Mononuclear cell (primary cell): ENCODE measurements around the gene ZBTB7C. TPM values are rescaled to one million over a fixed set of nuclear protein-coding genes. Genes with fewer than 3 reads are reported as not detected.

ENCODE experiments used
- H3K27me3 ChIP-seq: 2 replicates; pipeline ENCODE4 v1.6.0; 2011; ENCODE audit warnings: low read length, control low read depth; ENCODE audit not compliant: insufficient read depth
- H3K4me1 ChIP-seq: 2 replicates; pipeline ENCODE4 v1.5.1; 2011; ENCODE audit warnings: mild to moderate bottlenecking, low read length, control low read depth; ENCODE audit not compliant: insufficient read depth
- H3K4me3 ChIP-seq: 2 replicates; pipeline ENCODE4 v1.5.1; 2011; ENCODE audit warnings: mild to moderate bottlenecking, low read length, moderate library complexity
- H3K9me3 ChIP-seq: 2 replicates; pipeline ENCODE4 v1.5.1; 2011; ENCODE audit warnings: low read depth, mild to moderate bottlenecking, control low read depth, low read length
- total RNA-seq: library from RNA; depleted of rRNA; stranded (reverse); fragments of >200 nt; gene quantifications from one replicate; pipeline ENCODE4 v1.2.3, GENCODE V29; 2012

ZBTB7C gene
- total RNA-seq, 1 donor: not detected

- Histone ChIP-seq H3K4me1 (no peaks in the 10 kb centered on the region), H3K9me3 (no peaks in the 10 kb centered on the region), H3K27me3 (peaks cover 2% of the 10 kb centered on the region), H3K4me3 (no peak overlapping the region)
Observed at GRCh38 chr18:48127606-48128005, 281.6 kb downstream of the ZBTB7C start.

DNA sequence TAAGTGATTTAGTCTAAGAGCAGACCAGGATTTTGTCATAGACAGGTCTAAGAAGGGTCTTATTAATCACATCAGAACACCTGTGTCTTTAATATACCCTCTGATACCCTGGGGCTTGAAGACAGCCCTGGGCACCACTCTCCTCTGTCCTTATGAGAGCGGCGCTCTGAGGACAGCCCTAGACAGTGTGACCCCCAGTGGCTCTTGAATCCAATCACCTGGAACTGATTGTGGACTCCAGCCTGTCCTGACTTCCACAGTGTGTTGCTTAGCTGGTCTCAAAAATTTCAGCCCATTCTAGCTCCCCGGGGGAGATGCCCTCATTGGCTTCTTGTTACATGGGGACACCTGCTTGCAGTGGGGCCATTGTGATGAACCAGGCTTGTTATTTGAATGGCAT, 282.9 kb downstream of the ZBTB7C start:
- H3K4me3 ChIP-seq: no peak overlapping the region
- no peaks in the 10 kb centered on the region for H3K27me3 ChIP-seq
- no peaks in the 10 kb centered on the region for H3K4me1 ChIP-seq
- no peaks in the 10 kb centered on the region for H3K9me3 ChIP-seq

DNA sequence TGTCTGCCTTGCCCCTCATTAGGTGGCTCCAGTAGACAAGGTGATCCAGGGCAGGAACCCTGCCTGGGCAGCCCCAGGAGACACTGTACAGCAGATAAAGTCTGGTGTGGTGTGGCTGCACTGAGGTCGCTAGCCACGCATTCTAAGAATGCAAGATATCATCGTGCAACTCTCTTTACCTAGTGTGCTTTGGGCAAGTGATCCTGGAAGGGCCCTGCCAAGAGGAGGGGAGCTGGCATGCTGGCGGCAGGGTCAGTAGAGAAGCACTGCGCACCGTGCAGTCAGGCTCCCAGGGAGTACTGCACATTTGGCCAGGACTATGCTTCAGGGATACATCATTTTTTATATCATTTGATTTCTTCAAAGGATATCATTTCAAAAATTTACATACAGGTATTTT, 283.5 kb downstream of the ZBTB7C start:
- no peaks in the 10 kb centered on the region for H3K27me3 ChIP-seq
- no peak overlapping the region for H3K4me3 ChIP-seq
- no peaks in the 10 kb centered on the region for H3K4me1 ChIP-seq
- no peaks in the 10 kb centered on the region for H3K9me3 ChIP-seq

DNA sequence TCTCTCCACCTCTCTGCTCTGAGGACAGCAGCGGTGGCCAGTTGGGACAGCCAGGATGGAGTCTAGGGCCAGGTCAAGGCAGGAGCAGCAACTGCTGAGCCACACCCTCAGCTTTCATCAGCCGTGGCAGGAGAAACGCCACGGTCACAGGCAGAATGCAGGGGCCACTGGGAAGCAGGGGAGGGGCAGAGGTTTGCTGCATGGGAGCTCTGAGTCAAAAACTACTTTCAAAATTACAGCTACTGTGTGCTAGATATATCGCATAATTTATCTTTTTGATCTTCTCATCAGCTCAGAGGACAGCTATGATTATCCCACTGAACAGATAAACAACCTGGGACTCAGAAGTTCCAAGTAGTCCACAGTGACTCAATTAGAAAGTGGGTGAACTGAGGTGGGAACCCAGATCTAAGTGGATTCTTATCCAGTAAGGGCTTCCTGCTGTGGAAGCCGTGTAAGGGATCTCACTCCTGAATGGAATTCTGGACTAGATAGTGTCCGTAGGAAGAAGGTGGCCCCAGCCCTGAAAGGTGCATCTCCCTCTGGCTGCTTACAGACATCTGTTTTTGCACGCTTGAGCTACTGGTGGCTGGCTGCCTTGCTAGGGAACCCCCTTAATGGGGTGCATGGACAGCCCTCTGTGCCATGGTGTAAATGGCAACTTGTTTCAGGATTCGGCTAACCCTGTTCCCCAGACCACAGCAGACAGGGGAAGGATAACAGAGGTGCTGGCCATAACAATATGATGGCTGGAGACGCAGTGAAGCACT, 284.1 kb downstream of the ZBTB7C start:
- Histone ChIP-seq H3K9me3 (no peaks in the 10 kb centered on the region), H3K4me3 (no peak overlapping the region), H3K4me1 (no peaks in the 10 kb centered on the region), H3K27me3 (no peaks in the 10 kb centered on the region)

GRCh38 chr18:48123941-48124340, 285.2 kb downstream of the ZBTB7C start:
- no peaks in the 10 kb centered on the region for H3K27me3 ChIP-seq

GRCh38 chr18:48123324-48123723, 285.9 kb downstream of the ZBTB7C start:
- Histone ChIP-seq H3K9me3 (no peaks in the 10 kb centered on the region), H3K4me1 (no peaks in the 10 kb centered on the region), H3K27me3 (no peaks in the 10 kb centered on the region), H3K4me3 (no peak overlapping the region)

More at GRCh38 chr18:48123941-48124340, 285.2 kb downstream of the ZBTB7C start:
- Histone ChIP-seq H3K4me3 (no peak overlapping the region), H3K4me1 (no peaks in the 10 kb centered on the region), H3K9me3 (no peaks in the 10 kb centered on the region)

DNA sequence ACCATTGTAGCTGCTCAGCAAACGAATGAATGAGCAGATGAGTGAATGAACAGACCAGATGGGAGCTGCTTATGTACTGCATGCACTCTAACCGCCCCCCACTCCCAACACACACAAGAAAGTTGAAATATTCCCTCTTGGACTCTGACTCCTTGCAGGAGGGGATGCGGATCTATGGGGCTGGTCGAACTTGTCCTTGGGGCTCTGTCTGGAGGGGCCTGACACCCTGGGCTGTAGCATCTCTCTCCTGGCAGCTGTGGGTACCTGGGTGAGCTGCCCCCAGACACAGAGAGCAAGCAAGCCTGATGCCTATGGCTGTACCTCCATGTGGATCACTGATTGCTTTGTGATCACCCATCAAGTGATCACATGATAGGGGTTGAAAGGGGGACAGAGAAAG, 286.4 kb downstream of the ZBTB7C start:
- H3K27me3 ChIP-seq: no peaks in the 10 kb centered on the region
- H3K4me1 ChIP-seq: no peaks in the 10 kb centered on the region
- no peaks in the 10 kb centered on the region for H3K9me3 ChIP-seq
- no peak overlapping the region for H3K4me3 ChIP-seq

DNA sequence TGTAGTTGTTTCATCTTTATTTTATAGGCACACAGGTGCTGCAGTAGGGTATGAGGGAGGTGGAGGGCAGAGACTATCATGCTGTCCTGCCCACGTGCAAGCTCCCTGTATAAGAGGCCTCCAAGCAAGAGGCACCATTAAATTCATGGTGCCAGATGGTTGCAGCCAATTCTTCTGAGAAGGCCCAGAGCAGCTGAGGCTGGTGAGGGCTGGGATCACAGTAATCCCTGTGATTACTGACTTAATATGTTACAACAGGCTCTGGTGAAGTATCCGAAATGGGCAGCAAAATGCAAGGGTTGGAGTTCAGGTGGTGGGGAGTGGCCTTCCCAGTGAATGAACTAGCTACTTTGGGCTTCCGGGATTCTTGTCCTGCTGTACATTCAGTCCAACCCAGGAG, 286.8 kb downstream of the ZBTB7C start:
- no peak overlapping the region for H3K4me3 ChIP-seq
- no peaks in the 10 kb centered on the region for H3K27me3 ChIP-seq
- no peaks in the 10 kb centered on the region for H3K9me3 ChIP-seq
- no peaks in the 10 kb centered on the region for H3K4me1 ChIP-seq

GRCh38 chr18:48121752-48122151, 287.4 kb downstream of the ZBTB7C start:
- no peaks in the 10 kb centered on the region for H3K27me3 ChIP-seq
- no peaks in the 10 kb centered on the region for H3K4me1 ChIP-seq
- no peak overlapping the region for H3K4me3 ChIP-seq
- H3K9me3 ChIP-seq: no peaks in the 10 kb centered on the region

DNA sequence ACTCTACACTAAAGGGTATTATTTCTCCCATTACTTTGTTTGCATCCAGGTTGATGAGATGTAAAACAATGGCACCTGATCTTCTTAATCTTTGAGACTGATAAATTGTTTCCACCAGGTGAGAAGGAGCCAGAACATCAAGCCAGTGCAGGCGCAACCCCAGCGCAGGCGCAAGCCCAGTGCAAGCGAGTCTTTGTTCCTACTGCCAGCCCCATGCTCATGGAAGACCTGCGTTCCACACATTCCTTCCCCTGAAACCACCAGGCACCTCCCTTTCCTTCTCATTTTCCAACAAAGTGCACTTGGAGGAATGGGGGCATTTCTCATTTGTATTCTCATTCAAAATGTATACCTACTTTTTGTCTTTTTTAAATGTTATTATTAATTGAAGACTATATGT, 290.0 kb downstream of the ZBTB7C start:
- no peaks in the 10 kb centered on the region for H3K27me3 ChIP-seq
- no peak overlapping the region for H3K4me3 ChIP-seq
- H3K9me3 ChIP-seq: no peaks in the 10 kb centered on the region
- no peaks in the 10 kb centered on the region for H3K4me1 ChIP-seq

- no peaks in the 10 kb centered on the region for H3K27me3 ChIP-seq
- no peak overlapping the region for H3K4me3 ChIP-seq
- no peaks in the 10 kb centered on the region for H3K9me3 ChIP-seq
- H3K4me1 ChIP-seq: no peaks in the 10 kb centered on the region
Observed at GRCh38 chr18:48116873-48117630, 292.1 kb downstream of the ZBTB7C start.

- Histone ChIP-seq H3K9me3 (no peaks in the 10 kb centered on the region), H3K4me3 (no peak overlapping the region), H3K27me3 (no peaks in the 10 kb centered on the region), H3K4me1 (no peaks in the 10 kb centered on the region)
Observed at GRCh38 chr18:48116017-48116416, 293.2 kb downstream of the ZBTB7C start.

DNA sequence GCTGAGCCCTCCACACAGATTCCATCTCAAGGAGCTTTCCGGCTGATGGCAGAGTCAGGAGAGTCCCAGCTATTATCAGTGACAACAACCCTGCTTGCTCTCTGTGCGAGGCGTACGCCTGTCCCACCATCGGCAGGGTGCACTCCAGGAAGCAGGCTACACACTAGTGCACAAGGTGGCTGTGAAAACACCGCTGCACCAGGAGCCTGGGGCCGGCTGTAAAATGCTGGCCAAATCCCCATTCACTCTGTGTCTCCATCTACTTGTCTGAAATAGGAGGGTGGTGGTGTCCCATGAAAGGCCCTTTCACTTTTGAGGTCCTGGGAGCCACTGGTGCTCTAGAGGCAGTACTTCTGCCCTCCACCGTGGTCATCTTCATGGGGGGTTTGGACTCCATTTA, 295.5 kb downstream of the ZBTB7C start:
- Histone ChIP-seq H3K9me3 (no peaks in the 10 kb centered on the region), H3K4me1 (no peaks in the 10 kb centered on the region), H3K27me3 (no peaks in the 10 kb centered on the region), H3K4me3 (no peak overlapping the region)

DNA sequence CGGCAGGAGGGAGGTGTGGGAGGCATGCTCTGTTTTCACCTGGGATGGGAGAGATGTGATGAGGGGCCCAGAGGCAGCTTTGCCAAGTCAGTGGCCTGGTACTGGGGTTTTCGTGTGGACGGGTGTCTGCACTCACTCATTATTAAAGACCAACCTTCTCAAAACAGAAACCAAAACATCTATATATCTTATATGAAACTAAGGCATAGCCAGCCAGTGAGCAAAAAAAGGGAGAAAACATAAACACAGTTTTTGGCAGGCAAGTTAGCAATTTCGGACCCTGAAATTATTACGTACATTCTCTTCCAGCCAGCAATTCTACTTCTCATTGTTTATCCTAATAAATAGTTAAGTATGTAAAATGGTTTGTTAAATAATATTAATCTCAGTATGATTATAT, 297.6 kb downstream of the ZBTB7C start:
- Histone ChIP-seq H3K4me3 (no peak overlapping the region), H3K9me3 (no peaks in the 10 kb centered on the region), H3K4me1 (no peaks in the 10 kb centered on the region), H3K27me3 (no peaks in the 10 kb centered on the region)

GRCh38 chr18:48110797-48111196, 298.4 kb downstream of the ZBTB7C start:
- no peaks in the 10 kb centered on the region for H3K9me3 ChIP-seq
- no peaks in the 10 kb centered on the region for H3K27me3 ChIP-seq
- no peaks in the 10 kb centered on the region for H3K4me1 ChIP-seq
- no peak overlapping the region for H3K4me3 ChIP-seq
